Lower lobe of right lung (tissue), 2 donors: Measurements from ENCODE around the gene CEP112. TPM values are rescaled to one million over a fixed set of nuclear protein-coding genes. Genes with fewer than 3 reads are reported as not detected.
A peak's percentile ranks its signal among the peaks of the same experiment; 100 is the strongest.

Experiments used
- ATAC-seq, 2 donors: fragments of 200-7000 bp; cut with Tn5 transposase; one replicate each; pipeline ENCODE4 v1.9.1; 2020 to 2022; ENCODE audit warnings: mild to moderate bottlenecking in 2 of 2, moderate library complexity in 2 of 2
- DNase-seq: peaks from one replicate; pipeline ENCODE4 v3.0.0-alpha.2; 2020
- H3K27ac ChIP-seq: fragments of 200-600 bp; one replicate; pipeline ENCODE4 v1.8.0; 2022
- H3K27me3 ChIP-seq: fragments of 200-600 bp; one replicate; pipeline ENCODE4 v1.8.0; 2022; ENCODE audit warnings: low read depth
- H3K36me3 ChIP-seq: fragments of 200-600 bp; one replicate; pipeline ENCODE4 v1.8.0; 2022; ENCODE audit warnings: mild to moderate bottlenecking
- H3K4me1 ChIP-seq: fragments of 200-600 bp; one replicate; pipeline ENCODE4 v1.8.0; 2022
- H3K4me3 ChIP-seq: fragments of 200-600 bp; one replicate; pipeline ENCODE4 v1.8.0; 2022; ENCODE audit warnings: mild to moderate bottlenecking
- H3K9me3 ChIP-seq: fragments of 200-600 bp; one replicate; pipeline ENCODE4 v1.8.0; 2022
- CTCF ChIP-seq: fragments of 200-600 bp; IDR thresholded peaks from one replicate; pipeline ENCODE4 v1.8.0; 2022; ENCODE audit warnings: antibody characterized with exemption, mild to moderate bottlenecking
- intact Hi-C: fragments of 100-400 bp; cut with DNase I; formaldehyde crosslinking; loops from one replicate; pipeline ENCODE4 v1.11.0; 2022
- total RNA-seq: library from RNA; stranded (reverse); fragmentation: NEBNext Ultra II Directional; extraction: Animal tissue kit (Norgen Biotek cat#: 25700); gene quantifications from one replicate; pipeline ENCODE4 v1.2.1, GENCODE V29; 2021
- donor health status: DM: no; HTN: yes; CAD: no; lungs with severe emphysema.

CEP112 gene
- total RNA-seq, 1 donor from 2014 or later, result 30.1 TPM

- H3K36me3 ChIP-seq, result no peaks in the 10 kb centered on the region
- no peak for ATAC-seq
- H3K9me3 ChIP-seq, result no peaks in the 10 kb centered on the region
- H3K27me3 ChIP-seq, result no peaks in the 10 kb centered on the region
- no peak overlapping the region for H3K4me3 ChIP-seq
- no peak for TF ChIP-seq CTCF
- no peaks in the 10 kb centered on the region for H3K4me1 ChIP-seq
- no peak for DNase-seq
- H3K27ac ChIP-seq, result no peak overlapping the region
- intact Hi-C loops, result no loop called here
These were observed 432.4 kb downstream of the CEP112 start for GRCh38 chr17:65759532-65759931.

GRCh38 chr17:65756760-65757159 lies 435.2 kb downstream of the CEP112 start:
- H3K27me3 ChIP-seq, result no peaks in the 10 kb centered on the region
- no peak overlapping the region for H3K4me3 ChIP-seq

GRCh38 chr17:65755799-65756198 lies 436.1 kb downstream of the CEP112 start:
- intact Hi-C loops, result no loop called here
- ATAC-seq, result no peak
- TF ChIP-seq CTCF, result no peak

More at GRCh38 chr17:65756760-65757159, 435.2 kb downstream of the CEP112 start:
- no peak overlapping the region for H3K27ac ChIP-seq
- H3K36me3 ChIP-seq, result no peaks in the 10 kb centered on the region
- no peak for ATAC-seq
- H3K4me1 ChIP-seq, result peaks cover 9% of the 10 kb centered on the region
- no peaks in the 10 kb centered on the region for H3K9me3 ChIP-seq
- TF ChIP-seq CTCF, result no peak
- DNase-seq, result no peak
- intact Hi-C loops, result no loop called here

GRCh38 chr17:65754630-65755029 lies 437.3 kb downstream of the CEP112 start:
- no peak for TF ChIP-seq CTCF

More at GRCh38 chr17:65755799-65756198, 436.1 kb downstream of the CEP112 start:
- Histone ChIP-seq H3K27me3 (no peaks in the 10 kb centered on the region), H3K9me3 (no peaks in the 10 kb centered on the region), H3K27ac (no peak overlapping the region), H3K4me1 (peaks cover 19% of the 10 kb centered on the region), H3K4me3 (no peak overlapping the region), H3K36me3 (no peaks in the 10 kb centered on the region)
- no peak for DNase-seq

GRCh38 chr17:65754081-65754480 lies 437.9 kb downstream of the CEP112 start:
- Histone ChIP-seq H3K4me1 (peaks cover 26% of the 10 kb centered on the region), H3K27ac (no peak overlapping the region), H3K9me3 (no peaks in the 10 kb centered on the region), H3K4me3 (no peak overlapping the region), H3K36me3 (no peaks in the 10 kb centered on the region), H3K27me3 (no peaks in the 10 kb centered on the region)
- no peak for DNase-seq
- no peak for TF ChIP-seq CTCF
- intact Hi-C loops, result no loop called here
- ATAC-seq, result no peak

More at GRCh38 chr17:65754630-65755029, 437.3 kb downstream of the CEP112 start:
- Histone ChIP-seq H3K4me3 (no peak overlapping the region), H3K27ac (no peak overlapping the region), H3K4me1 (peaks cover 26% of the 10 kb centered on the region), H3K27me3 (no peaks in the 10 kb centered on the region), H3K9me3 (no peaks in the 10 kb centered on the region), H3K36me3 (no peaks in the 10 kb centered on the region)
- ATAC-seq (no peak), DNase-seq (no peak)
- intact Hi-C loops, result no loop called here

GRCh38 chr17:65753348-65753747 lies 438.6 kb downstream of the CEP112 start:
- intact Hi-C loops, result no loop called here
- no peak overlapping the region for H3K27ac ChIP-seq
- no peaks in the 10 kb centered on the region for H3K36me3 ChIP-seq
- DNase-seq (no peak), ATAC-seq (peak in 1 of 2 donors; percentile 77)
- H3K27me3 ChIP-seq, result no peaks in the 10 kb centered on the region
- no peak for TF ChIP-seq CTCF
- peaks cover 26% of the 10 kb centered on the region for H3K4me1 ChIP-seq
- no peaks in the 10 kb centered on the region for H3K9me3 ChIP-seq
- no peak overlapping the region for H3K4me3 ChIP-seq
